ENCODE measurements around the gene RPL36A.

GRCh38 chrX:101409043-101409442, 18.2 kb downstream of the RPL36A start:
- TF ChIP-seq FOXP2 (optimal IDR thresholded peaks at IDR 0.05; ENCODE audit: control extremely low read depth, extremely low read length, insufficient read depth) (no peak), POLR2AphosphoS5 (IDR thresholded peaks at IDR 0.05; ENCODE audit: borderline replicate concordance, low read depth, low read length) (no peak)

Measured in SK-N-MC (cell line).